GM12878 (cell line): ENCODE measurements around the gene BCAS3.

Experiments
- ATF7 ChIP-seq: fragments of 450-650 bp; IDR thresholded peaks from 2 replicates; pipeline ENCODE4 v1.6.1; 2016; ENCODE audit warnings: low read depth, mild to moderate bottlenecking
- HCFC1 ChIP-seq: fragments of 150-350 bp; IDR thresholded peaks from 2 replicates; pipeline ENCODE4 v1.6.1; 2014; ENCODE audit warnings: low read length
- LARP7 ChIP-seq: fragments of 450-650 bp; IDR thresholded peaks from 2 replicates; pipeline ENCODE4 v1.6.1; 2017; ENCODE audit warnings: mild to moderate bottlenecking
- MEF2B ChIP-seq: fragments of 450-650 bp; IDR thresholded peaks from 2 replicates; pipeline ENCODE4 v1.6.1; 2018; ENCODE audit warnings: mild to moderate bottlenecking, moderate library complexity; ENCODE audit not compliant: partially characterized antibody, poor library complexity, severe bottlenecking
- MXI1 ChIP-seq: fragments of 150-350 bp; IDR thresholded peaks from 2 replicates; pipeline ENCODE4 v1.6.1; 2011; ENCODE audit warnings: low read depth, mild to moderate bottlenecking, inconsistent platforms, low read length, improper control_type of control experiment
- NFIC ChIP-seq: IDR thresholded peaks from 2 replicates; pipeline ENCODE4 v1.6.1; 2012; ENCODE audit warnings: low read depth, mild to moderate bottlenecking, inconsistent platforms, low read length, moderate library complexity
- POLR2AphosphoS5 ChIP-seq: IDR thresholded peaks from 2 replicates; pipeline ENCODE4 v1.6.1; 2011; ENCODE audit warnings: mild to moderate bottlenecking, low read length, inconsistent platforms
- TF ChIP-seq, protein P1 (sequence below), 3 experiments: IDR thresholded peaks in 2 of 3; conservative IDR thresholded peaks in 1 of 3; 2 replicates each; pipeline ENCODE4 v1.5.1; 2011; ENCODE audit warnings: low read depth in 3 of 3, low read length in 3 of 3, mild to moderate bottlenecking in 3 of 3, control low read depth in 2 of 3, moderate library complexity in 2 of 3, inconsistent platforms in 1 of 3, mixed read lengths in 1 of 3; ENCODE audit not compliant: control insufficient read depth in 2 of 3, insufficient read depth in 1 of 3; ENCODE audit errors: extremely low read depth in 1 of 3

DNA sequence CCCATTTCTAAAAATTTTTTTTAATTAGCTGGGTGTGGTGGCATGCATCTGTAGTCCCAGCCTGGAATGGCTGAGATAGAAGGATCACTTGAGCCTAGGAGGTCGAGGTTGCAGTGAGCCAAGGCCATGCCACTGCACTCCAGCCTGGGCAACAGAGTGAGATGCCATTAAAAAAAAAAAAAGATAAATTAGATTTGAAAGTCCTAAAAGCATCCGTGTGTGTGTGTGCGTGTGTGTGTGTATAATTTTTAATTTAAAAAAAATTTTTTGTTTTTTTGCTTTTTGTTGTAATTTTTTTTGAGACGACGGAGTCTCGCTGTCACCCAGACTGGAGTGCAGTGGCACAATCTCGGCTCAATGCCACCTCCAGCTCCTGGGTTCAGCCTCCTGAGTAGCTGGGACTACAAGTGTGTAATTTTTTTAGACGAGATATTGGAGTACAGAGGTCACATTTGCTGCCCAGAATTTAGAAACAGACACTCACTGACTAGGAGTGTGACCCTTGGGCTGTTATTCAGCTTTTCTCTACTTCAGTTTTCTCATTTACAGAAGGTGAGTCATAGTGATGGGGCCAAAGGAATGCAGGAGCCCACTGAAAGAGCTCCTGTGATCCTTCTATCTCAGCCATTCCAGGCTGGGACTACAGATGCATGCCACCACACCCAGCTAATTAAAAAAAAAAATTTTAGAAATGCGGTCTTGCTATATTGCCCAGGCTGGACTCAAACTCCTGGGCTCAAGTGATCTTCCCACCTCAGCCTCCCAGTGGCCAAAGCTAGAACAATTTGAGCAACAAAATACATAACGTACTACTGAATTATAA is 749.0 kb downstream of the BCAS3 start:
- TF ChIP-seq, protein P1, sequence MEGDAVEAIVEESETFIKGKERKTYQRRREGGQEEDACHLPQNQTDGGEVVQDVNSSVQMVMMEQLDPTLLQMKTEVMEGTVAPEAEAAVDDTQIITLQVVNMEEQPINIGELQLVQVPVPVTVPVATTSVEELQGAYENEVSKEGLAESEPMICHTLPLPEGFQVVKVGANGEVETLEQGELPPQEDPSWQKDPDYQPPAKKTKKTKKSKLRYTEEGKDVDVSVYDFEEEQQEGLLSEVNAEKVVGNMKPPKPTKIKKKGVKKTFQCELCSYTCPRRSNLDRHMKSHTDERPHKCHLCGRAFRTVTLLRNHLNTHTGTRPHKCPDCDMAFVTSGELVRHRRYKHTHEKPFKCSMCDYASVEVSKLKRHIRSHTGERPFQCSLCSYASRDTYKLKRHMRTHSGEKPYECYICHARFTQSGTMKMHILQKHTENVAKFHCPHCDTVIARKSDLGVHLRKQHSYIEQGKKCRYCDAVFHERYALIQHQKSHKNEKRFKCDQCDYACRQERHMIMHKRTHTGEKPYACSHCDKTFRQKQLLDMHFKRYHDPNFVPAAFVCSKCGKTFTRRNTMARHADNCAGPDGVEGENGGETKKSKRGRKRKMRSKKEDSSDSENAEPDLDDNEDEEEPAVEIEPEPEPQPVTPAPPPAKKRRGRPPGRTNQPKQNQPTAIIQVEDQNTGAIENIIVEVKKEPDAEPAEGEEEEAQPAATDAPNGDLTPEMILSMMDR (IDR thresholded peaks at IDR 0.05 in 2 of 3, conservative IDR thresholded peaks at IDR 0.05 in 1 of 3; ENCODE audit: control insufficient read depth in 2 of 3, extremely low read depth in 1 of 3, insufficient read depth in 1 of 3, low read depth in 3 of 3, low read length in 3 of 3) = no peak
- TF ChIP-seq HCFC1 (no peak), MXI1 (no peak), LARP7 (no peak), POLR2AphosphoS5 (no peak), MEF2B (no peak), NFIC (no peak), ATF7 (no peak)
